ENCODE results near the gene LRIG1. TPM values are rescaled to one million over a fixed set of nuclear protein-coding genes. Genes with fewer than 3 reads are reported as not detected.

LRIG1 gene
- total and polyA plus RNA-seq, 9 of the 15 experiments (the other 6 are each of a cell fraction or from before 2014, with no cell fraction given): 0.05 to 0.38 (median 0.13) TPM; not detected in 3

GRCh38 chr3:66483006-66483405 lies 17.8 kb downstream of the LRIG1 start (continued):
- TF ChIP-seq POLR2A (conservative IDR thresholded peaks at IDR 0.05) (no peak), NUFIP1 (IDR thresholded peaks at IDR 0.05; ENCODE audit: partially characterized antibody) (no peak), SMARCC2 (IDR thresholded peaks at IDR 0.05; ENCODE audit: low read depth) (no peak), ZNF699 (CRISPR knock-in tag; IDR thresholded peaks at IDR 0.05; ENCODE audit: insufficient replicate concordance) (no peak), CREM (IDR thresholded peaks at IDR 0.05; ENCODE audit: low read depth) (no peak), HMG20B (CRISPR knock-in tag; IDR thresholded peaks at IDR 0.05) (no peak), OTX1 (CRISPR knock-in tag; IDR thresholded peaks at IDR 0.05) (no peak)
- TF ChIP-seq, protein P1, sequence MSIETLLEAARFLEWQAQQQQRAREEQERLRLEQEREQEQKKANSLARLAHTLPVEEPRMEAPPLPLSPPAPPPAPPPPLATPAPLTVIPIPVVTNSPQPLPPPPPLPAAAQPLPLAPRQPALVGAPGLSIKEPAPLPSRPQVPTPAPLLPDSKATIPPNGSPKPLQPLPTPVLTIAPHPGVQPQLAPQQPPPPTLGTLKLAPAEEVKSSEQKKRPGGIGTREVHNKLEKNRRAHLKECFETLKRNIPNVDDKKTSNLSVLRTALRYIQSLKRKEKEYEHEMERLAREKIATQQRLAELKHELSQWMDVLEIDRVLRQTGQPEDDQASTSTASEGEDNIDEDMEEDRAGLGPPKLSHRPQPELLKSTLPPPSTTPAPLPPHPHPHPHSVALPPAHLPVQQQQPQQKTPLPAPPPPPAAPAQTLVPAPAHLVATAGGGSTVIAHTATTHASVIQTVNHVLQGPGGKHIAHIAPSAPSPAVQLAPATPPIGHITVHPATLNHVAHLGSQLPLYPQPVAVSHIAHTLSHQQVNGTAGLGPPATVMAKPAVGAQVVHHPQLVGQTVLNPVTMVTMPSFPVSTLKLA (conservative IDR thresholded peaks at IDR 0.05): no peak

DNA sequence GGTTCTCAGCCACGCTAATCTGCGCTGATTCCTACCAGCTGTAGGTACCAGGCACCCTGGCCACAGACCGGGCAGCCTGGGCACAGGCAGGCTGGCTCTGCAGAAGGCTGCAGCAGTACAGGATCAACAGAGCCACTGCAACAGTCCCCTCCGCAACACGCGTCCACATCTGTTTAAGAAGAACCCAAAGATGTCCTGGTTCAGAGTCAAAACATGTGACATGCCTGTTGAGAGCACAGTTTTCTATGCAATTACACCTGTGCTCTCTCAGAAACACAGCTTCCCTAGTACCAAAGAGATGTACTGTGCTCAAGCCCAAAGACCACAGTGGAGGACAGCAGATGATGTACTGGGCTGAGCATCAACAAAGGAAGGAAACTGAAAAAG lies 18.8 kb downstream of the LRIG1 start:
- H3K79me2 ChIP-seq (ENCODE audit: control insufficient read depth, insufficient read depth, low read length): no peaks in the 10 kb centered on the region
- FAIRE-seq (no peak), ATAC-seq (no peak), DNase-seq (ENCODE audit: extremely low read depth in 1 of 4, low spot score in 3 of 4) (no peak)
- H3K9me3 ChIP-seq (replicated peaks; ENCODE audit: control insufficient read depth, insufficient read depth, low read depth, low read length): no peaks in the 10 kb centered on the region
- H3K4me2 ChIP-seq (ENCODE audit: insufficient read depth, low read length): no peak overlapping the region
- H4K20me1 ChIP-seq (replicated peaks; ENCODE audit: control insufficient read depth, insufficient read depth, low read length): no peaks in the 10 kb centered on the region
- intact Hi-C loops (cut with micrococcal nuclease): no loop called here
- no peak for TF ChIP-seq EP300 (IDR thresholded peaks at IDR 0.05; ENCODE audit: low read length)
- TF ChIP-seq SRSF9 (IDR thresholded peaks at IDR 0.05; ENCODE audit: borderline replicate concordance, low read depth, low read length): no peak
- TF ChIP-seq MEF2D (tag; conservative IDR thresholded peaks at IDR 0.05; ENCODE audit: low read depth): no peak
- TF ChIP-seq CREBBP (IDR thresholded peaks at IDR 0.05; ENCODE audit: low read depth, low read length): no peak
- TF ChIP-seq ZFP30 (CRISPR knock-in tag; IDR thresholded peaks at IDR 0.05; ENCODE audit: borderline replicate concordance): no peak
- TF ChIP-seq SIX5 (IDR thresholded peaks at IDR 0.05; ENCODE audit: borderline replicate concordance in 1 of 2, insufficient read depth in 1 of 2, low read depth in 1 of 2, low read length in 2 of 2): no peak
- no peak for TF ChIP-seq FOXA1 (IDR thresholded peaks at IDR 0.05; ENCODE audit: borderline replicate concordance)
- TF ChIP-seq BDP1 (IDR thresholded peaks at IDR 0.05; ENCODE audit: insufficient read depth, insufficient read length): no peak
- TF ChIP-seq GTF2A2 (tag; IDR thresholded peaks at IDR 0.05): no peak
- no peak for TF ChIP-seq PHF21A (IDR thresholded peaks at IDR 0.05; ENCODE audit: borderline replicate concordance, low read depth)
- no peak for TF ChIP-seq ZNF77 (CRISPR knock-in tag; IDR thresholded peaks at IDR 0.05)
- TF ChIP-seq NBN (IDR thresholded peaks at IDR 0.05; ENCODE audit: low read depth): no peak
- TF ChIP-seq, protein P2, sequence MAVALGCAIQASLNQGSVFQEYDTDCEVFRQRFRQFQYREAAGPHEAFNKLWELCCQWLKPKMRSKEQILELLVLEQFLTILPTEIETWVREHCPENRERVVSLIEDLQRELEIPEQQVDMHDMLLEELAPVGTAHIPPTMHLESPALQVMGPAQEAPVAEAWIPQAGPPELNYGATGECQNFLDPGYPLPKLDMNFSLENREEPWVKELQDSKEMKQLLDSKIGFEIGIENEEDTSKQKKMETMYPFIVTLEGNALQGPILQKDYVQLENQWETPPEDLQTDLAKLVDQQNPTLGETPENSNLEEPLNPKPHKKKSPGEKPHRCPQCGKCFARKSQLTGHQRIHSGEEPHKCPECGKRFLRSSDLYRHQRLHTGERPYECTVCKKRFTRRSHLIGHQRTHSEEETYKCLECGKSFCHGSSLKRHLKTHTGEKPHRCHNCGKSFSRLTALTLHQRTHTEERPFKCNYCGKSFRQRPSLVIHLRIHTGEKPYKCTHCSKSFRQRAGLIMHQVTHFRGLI (CRISPR knock-in tag; IDR thresholded peaks at IDR 0.05): no peak
- TF ChIP-seq CREB1 (IDR thresholded peaks at IDR 0.05): no peak
- TF ChIP-seq CREB1 (CRISPR knock-in tag; IDR thresholded peaks at IDR 0.05): no peak
- TF ChIP-seq ZNF436 (CRISPR knock-in tag; IDR thresholded peaks at IDR 0.05): no peak
- 0% methylated on average over 4 of the region's 6 CpGs for WGBS (ENCODE audit: insufficient coverage, low coverage, missing lambda C conversion rate)
- ChIA-PET POLR2A (interaction anchor here (0.7 kb wide), 1 partner anchor 9 kb away, joined by 3 read pairs; no protein-coding TSS in a partner anchor), CTCF (ENCODE audit: low intra/inter-chr PET ratio) (no interaction called here)
- BruUV-seq (replicated peaks): no TSS peak
- H3K9me1 ChIP-seq (ENCODE audit: control insufficient read depth, insufficient read depth, low read length): no peaks in the 10 kb centered on the region
- H3K36me3 ChIP-seq (ENCODE audit: control insufficient read depth, insufficient read depth, low read length): no peaks in the 10 kb centered on the region
- no peak overlapping the region for H3K27ac ChIP-seq (ENCODE audit: extremely low read depth, low read depth, low read length)
- no peak overlapping the region for H3K9ac ChIP-seq (ENCODE audit: insufficient read depth in 1 of 2, low read depth in 2 of 2, low read length in 2 of 2)
- in situ Hi-C loops (cut with MboI): no loop called here
- peaks cover 0 to 13% of the 10 kb centered on the region in 2 experiments; a peak in 3 of 5 replicates for H3K27me3 ChIP-seq (ENCODE audit: control insufficient read depth in 2 of 2, insufficient read depth in 2 of 2, low read length in 2 of 2)
- H2AFZ ChIP-seq (ENCODE audit: low read depth, low read length): no peak overlapping the region
- no peak overlapping the region for H3K4me3 ChIP-seq
- no peaks in the 10 kb centered on the region for H3K4me1 ChIP-seq (replicated peaks in 1 of 2; ENCODE audit: control insufficient read depth in 2 of 2, insufficient read depth in 2 of 2, low read length in 2 of 2)
